Adipose tissue (tissue), 3 donors: ENCODE results near the gene EMB. TPM values are rescaled to one million over a fixed set of nuclear protein-coding genes. Genes with fewer than 3 reads are reported as not detected.
"Not testable (repeated sequence)": the region's sequence is repeated elsewhere in the genome, so short reads cannot be mapped to it uniquely, and the experiment has no call there.

Source experiments
- H3K27ac ChIP-seq: one replicate; pipeline ENCODE4 v1.5.1; 2013; ENCODE audit warnings: low read depth, low read length
- WGBS, 3 donors: extraction: QIAGEN DNeasy Blood & Tissue Kit; methylation state at CpG; one replicate each; pipeline ENCODE4 v1.1.7; 2013; 5-methylcytosine and 5-hydroxymethylcytosine counted together
- polyA plus RNA-seq, 3 donors: library from polyadenylated mRNA; stranded (reverse); fragments of 200-250 nt; gene quantifications; one replicate each; pipeline ENCODE4 v1.2.3, GENCODE V29; 2013
- donor health status: healthy with polysubstance abuse.
- donor health status: Bipolar disorder and iron deficiency.
- donor health status: healthy.

Gene EMB
- polyA plus RNA-seq, 3 donors: 1.7 to 32.2 (median 12.5) TPM

DNA sequence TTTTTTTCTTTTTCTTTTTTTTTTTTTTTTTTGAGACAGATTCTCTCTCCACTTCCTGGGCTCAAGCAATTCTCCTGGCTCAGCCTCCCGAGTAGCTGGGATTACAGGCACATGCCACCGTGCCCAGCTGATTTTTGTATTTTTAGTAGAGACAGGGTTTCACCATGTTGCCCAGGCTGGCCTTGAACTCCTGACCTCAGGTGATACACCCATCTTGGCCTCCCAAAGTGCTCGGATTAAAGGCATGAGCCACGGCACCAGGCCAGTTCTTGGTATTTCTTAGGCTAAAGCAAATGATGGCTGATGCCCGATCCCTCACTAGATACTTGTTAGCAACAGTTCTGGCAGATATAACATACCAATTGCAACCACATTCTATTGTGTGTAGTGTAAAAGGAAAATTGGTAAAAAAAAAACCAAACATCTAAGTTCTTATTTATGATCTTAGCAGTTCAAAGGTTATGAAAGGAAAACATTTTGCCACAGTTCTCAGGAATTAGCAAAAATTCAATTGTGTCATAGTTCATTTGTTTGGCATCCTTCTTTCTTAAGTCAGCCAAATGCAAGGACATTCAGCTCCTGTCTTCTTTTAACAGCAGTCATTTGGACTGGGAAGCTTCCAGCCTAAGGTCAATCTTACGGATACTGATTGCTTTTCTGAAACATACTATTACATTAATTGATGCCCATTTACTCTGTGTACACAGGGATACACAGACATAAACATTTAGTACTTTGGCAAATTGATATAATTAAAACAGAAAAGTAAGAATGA lies 76.4 kb downstream of the EMB start:
- WGBS, 3 donors: 51 to 65% (median 56%) methylated on average over 6 of the region's 6 CpGs
- not testable (repeated sequence) for H3K27ac ChIP-seq

DNA sequence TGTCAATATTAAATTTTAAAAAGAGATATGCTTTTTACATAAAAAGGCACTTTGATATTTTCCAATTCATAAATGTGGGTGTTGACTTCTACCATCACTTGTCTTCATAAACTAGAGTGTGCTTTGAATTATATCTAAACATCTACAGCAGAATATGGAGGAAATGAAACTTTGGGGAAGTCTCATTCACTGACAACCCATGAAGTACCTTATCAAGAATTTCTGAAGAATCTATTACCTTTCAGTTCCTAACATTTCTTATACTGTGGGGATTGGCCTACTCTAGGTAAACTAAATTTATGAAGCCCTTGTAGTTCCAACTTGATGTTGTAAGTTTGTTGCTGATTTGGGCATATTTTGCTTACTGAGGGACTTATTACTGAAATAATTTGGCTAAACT lies 81.9 kb downstream of the EMB start:
- no peak overlapping the region for H3K27ac ChIP-seq

- no peak overlapping the region for H3K27ac ChIP-seq
- WGBS, 3 donors: 58 to 82% (median 75%) methylated on average over 2 of the region's 2 CpGs
Observed at GRCh38 chr5:50352382-50352781, 88.7 kb downstream of the EMB start.

Other genes starting within 250 kb of the EMB start
- 1 to 10 TPM; 5.8 to 9.9 (median 7.6) TPM for gene PARP8, start 225.3 kb upstream of the EMB start, polyA plus RNA-seq